ENCODE measurements around the gene SERPINA3.

Gene SERPINA3

GRCh38 chr14:94660306-94660946 is 48.2 kb downstream of the SERPINA3 start:
- no peak for DNase-seq

- no peak for DNase-seq
Observed at GRCh38 chr14:94663538-94663937, 51.3 kb downstream of the SERPINA3 start.

GRCh38 chr14:94663965-94664704 is 51.9 kb downstream of the SERPINA3 start:
- DNase-seq = no peak

GRCh38 chr14:94665121-94665520 is 52.9 kb downstream of the SERPINA3 start:
- no peak for DNase-seq

GRCh38 chr14:94665544-94665943 is 53.4 kb downstream of the SERPINA3 start:
- no peak for DNase-seq

- no peak for DNase-seq
Observed at GRCh38 chr14:94670692-94671285, 58.6 kb downstream of the SERPINA3 start.

GRCh38 chr14:94671870-94672444 is 59.8 kb downstream of the SERPINA3 start:
- no peak for DNase-seq

- no peak for DNase-seq
Observed at GRCh38 chr14:94673071-94673470, 60.9 kb downstream of the SERPINA3 start.
